Measurements from ENCODE around the gene NDRG3.

- TF ChIP-seq, protein P1, sequence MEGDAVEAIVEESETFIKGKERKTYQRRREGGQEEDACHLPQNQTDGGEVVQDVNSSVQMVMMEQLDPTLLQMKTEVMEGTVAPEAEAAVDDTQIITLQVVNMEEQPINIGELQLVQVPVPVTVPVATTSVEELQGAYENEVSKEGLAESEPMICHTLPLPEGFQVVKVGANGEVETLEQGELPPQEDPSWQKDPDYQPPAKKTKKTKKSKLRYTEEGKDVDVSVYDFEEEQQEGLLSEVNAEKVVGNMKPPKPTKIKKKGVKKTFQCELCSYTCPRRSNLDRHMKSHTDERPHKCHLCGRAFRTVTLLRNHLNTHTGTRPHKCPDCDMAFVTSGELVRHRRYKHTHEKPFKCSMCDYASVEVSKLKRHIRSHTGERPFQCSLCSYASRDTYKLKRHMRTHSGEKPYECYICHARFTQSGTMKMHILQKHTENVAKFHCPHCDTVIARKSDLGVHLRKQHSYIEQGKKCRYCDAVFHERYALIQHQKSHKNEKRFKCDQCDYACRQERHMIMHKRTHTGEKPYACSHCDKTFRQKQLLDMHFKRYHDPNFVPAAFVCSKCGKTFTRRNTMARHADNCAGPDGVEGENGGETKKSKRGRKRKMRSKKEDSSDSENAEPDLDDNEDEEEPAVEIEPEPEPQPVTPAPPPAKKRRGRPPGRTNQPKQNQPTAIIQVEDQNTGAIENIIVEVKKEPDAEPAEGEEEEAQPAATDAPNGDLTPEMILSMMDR (IDR thresholded peaks at IDR 0.05; ENCODE audit: low read length) = no peak
- no peak for TF ChIP-seq EZH2phosphoT487 (IDR thresholded peaks at IDR 0.05; ENCODE audit: low read length)
These were observed 117.8 kb downstream of the NDRG3 start for GRCh38 chr20:36628076-36628475.
